Neuronal stem cell (in vitro differentiated cells): ENCODE measurements around the gene NFASC.

Source experiments
- DNase-seq: peaks from one replicate; pipeline ENCODE4 v3.0.0-alpha.2; 2013; ENCODE audit warnings: low spot score
- H2AFZ ChIP-seq: one replicate; pipeline ENCODE4 v1.6.1; 2013; ENCODE audit warnings: mild to moderate bottlenecking, low read length, inconsistent platforms
- H2AK5ac ChIP-seq: 2 replicates; pipeline ENCODE4 v1.6.1; 2013; ENCODE audit warnings: low read depth, mild to moderate bottlenecking, inconsistent platforms, low read length, moderate library complexity, mixed read lengths
- H2BK120ac ChIP-seq: 2 replicates; pipeline ENCODE4 v1.6.1; 2013; ENCODE audit warnings: low read depth, mild to moderate bottlenecking, inconsistent platforms, low read length, moderate library complexity, mixed read lengths
- H2BK12ac ChIP-seq: one replicate; pipeline ENCODE4 v1.6.1; 2013; ENCODE audit warnings: low read length, inconsistent platforms
- H2BK15ac ChIP-seq: 2 replicates; pipeline ENCODE4 v1.6.1; 2013; ENCODE audit warnings: mild to moderate bottlenecking, low read length, inconsistent platforms, mixed read lengths
- H2BK5ac ChIP-seq: one replicate; pipeline ENCODE4 v1.6.1; 2013; ENCODE audit warnings: inconsistent platforms, mild to moderate bottlenecking, low read length, moderate library complexity
- H3K14ac ChIP-seq: one replicate; pipeline ENCODE4 v1.6.1; 2013; ENCODE audit warnings: low read length, inconsistent platforms
- H3K18ac ChIP-seq: 2 replicates; pipeline ENCODE4 v1.6.1; 2013; ENCODE audit warnings: low read length, inconsistent platforms
- H3K23ac ChIP-seq: 2 replicates; pipeline ENCODE4 v1.6.1; 2013; ENCODE audit warnings: low read depth, mild to moderate bottlenecking, mixed read lengths, low read length, inconsistent platforms; ENCODE audit not compliant: poor library complexity
- H3K27ac ChIP-seq: replicated peaks from 3 replicates; pipeline ENCODE4 v1.5.1; 2013; ENCODE audit warnings: low read length, inconsistent platforms
- H3K27me3 ChIP-seq, 3 experiments: 2 replicates each; pipeline ENCODE4 v1.6.1; 2013; ENCODE audit warnings: low read length in 3 of 3, mild to moderate bottlenecking in 2 of 3, inconsistent platforms in 1 of 3, low read depth in 1 of 3, mixed read lengths in 1 of 3, moderate library complexity in 1 of 3; ENCODE audit not compliant: control insufficient read depth in 3 of 3, insufficient read depth in 3 of 3
- H3K36me3 ChIP-seq, 2 donors: replicated peaks in 1 of 2; 2 replicates each; pipeline ENCODE4 v1.6.1; 2013; ENCODE audit warnings: low read length in 2 of 2; ENCODE audit not compliant: control insufficient read depth in 2 of 2, insufficient read depth in 2 of 2
- H3K4ac ChIP-seq: 2 replicates; pipeline ENCODE4 v1.6.1; 2013; ENCODE audit warnings: inconsistent platforms, mild to moderate bottlenecking, low read length, moderate library complexity
- H3K4me1 ChIP-seq, 2 donors: 1 replicate in 1 of 2; 2 replicates in 1 of 2; pipeline ENCODE4 v1.6.1; 2013; ENCODE audit warnings: low read length in 2 of 2, low read depth in 1 of 2; ENCODE audit not compliant: control insufficient read depth in 2 of 2, insufficient read depth in 1 of 2
- H3K4me2 ChIP-seq: one replicate; pipeline ENCODE4 v1.6.1; 2013; ENCODE audit warnings: mild to moderate bottlenecking, low read length, inconsistent platforms; ENCODE audit not compliant: insufficient read depth, poor library complexity, severe bottlenecking
- H3K4me3 ChIP-seq, 2 donors: 2 replicates each; pipeline ENCODE4 v1.5.1; 2013; ENCODE audit warnings: low read length in 2 of 2, mild to moderate bottlenecking in 2 of 2, inconsistent platforms in 1 of 2, moderate library complexity in 1 of 2
- H3K79me1 ChIP-seq: one replicate; pipeline ENCODE4 v1.6.1; 2013; ENCODE audit warnings: low read depth, mild to moderate bottlenecking, inconsistent platforms, low read length, moderate library complexity
- H3K9ac ChIP-seq: one replicate; pipeline ENCODE4 v1.6.1; 2013; ENCODE audit warnings: mild to moderate bottlenecking, low read depth, low read length, inconsistent platforms; ENCODE audit not compliant: poor library complexity
- H3K9me3 ChIP-seq, 2 donors: replicated peaks in 1 of 2; 2 replicates each; pipeline versions ENCODE3 to v1.6.1; 2013; ENCODE audit warnings: low read length in 2 of 2, mild to moderate bottlenecking in 2 of 2, inconsistent platforms in 1 of 2, low read depth in 1 of 2, mixed read lengths in 1 of 2, moderate library complexity in 1 of 2; ENCODE audit not compliant: control insufficient read depth in 2 of 2, insufficient read depth in 1 of 2
- H4K8ac ChIP-seq: one replicate; pipeline ENCODE4 v1.6.1; 2013; ENCODE audit warnings: low read depth, mild to moderate bottlenecking, inconsistent platforms, low read length, moderate library complexity
- H4K91ac ChIP-seq: one replicate; pipeline ENCODE4 v1.6.1; 2013; ENCODE audit warnings: low read length, low read depth, mild to moderate bottlenecking, inconsistent platforms; ENCODE audit not compliant: poor library complexity
- WGBS, 2 donors: extraction: QIAGEN DNeasy Blood & Tissue Kit; methylation state at CpG; one replicate each; pipeline ENCODE4 v1.1.7; 2013; ENCODE audit warnings: missing lambda C conversion rate in 2 of 2, mixed read lengths in 1 of 2; ENCODE audit not compliant: insufficient read length in 2 of 2, insufficient replicate concordance in 1 of 2; ENCODE audit errors: extremely low coverage in 2 of 2; 5-methylcytosine and 5-hydroxymethylcytosine counted together

The NFASC gene

DNA sequence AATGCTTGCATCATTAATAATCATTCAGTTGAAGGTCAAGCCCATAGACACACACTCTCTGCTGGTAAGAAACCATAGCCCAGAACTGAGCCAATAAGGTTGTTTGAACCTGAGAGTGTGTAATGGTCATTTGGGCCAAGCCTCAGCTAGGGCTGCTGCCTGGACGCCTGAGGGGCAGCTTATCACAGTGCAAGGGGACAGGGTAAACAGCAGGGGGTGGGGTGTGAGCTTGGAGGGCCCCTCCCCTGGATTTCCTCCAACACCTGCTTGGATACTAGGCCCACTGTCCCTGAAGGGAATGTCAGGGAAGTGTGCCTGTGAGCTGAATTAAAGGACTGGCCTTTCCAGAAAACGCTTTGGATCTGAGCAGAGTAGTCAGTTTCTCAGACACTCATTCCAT, 147.7 kb downstream of the NFASC start:
- no CpG with 5 or more reads among the region's 2 CpGs for WGBS, 2 donors
- Histone ChIP-seq H3K36me3 (no peaks in the 10 kb centered on the region), H3K27me3 (peaks cover 0 to 55% (median 0%) of the 10 kb centered on the region in 3 experiments), H4K91ac (no peak overlapping the region), H3K4ac (no peak overlapping the region), H3K23ac (no peak overlapping the region), H3K14ac (peak overlapping the region; percentile 49), H3K4me2 (no peak overlapping the region), H2BK12ac (no peak overlapping the region), H3K18ac (no peak overlapping the region), H2BK15ac (no peak overlapping the region), H4K8ac (no peak overlapping the region), H2BK120ac (no peak overlapping the region), H3K4me1 (peaks cover 16% of the 10 kb centered on the region in 2 donors), H3K27ac (no peak overlapping the region), H3K9ac (no peak overlapping the region), H2AFZ (no peak overlapping the region), H2BK5ac (no peak overlapping the region), H3K9me3 (no peaks in the 10 kb centered on the region), H2AK5ac (peak overlapping the region; percentile 42), H3K4me3 (no peak overlapping the region), H3K79me1 (no peaks in the 10 kb centered on the region)
- no peak for DNase-seq

DNA sequence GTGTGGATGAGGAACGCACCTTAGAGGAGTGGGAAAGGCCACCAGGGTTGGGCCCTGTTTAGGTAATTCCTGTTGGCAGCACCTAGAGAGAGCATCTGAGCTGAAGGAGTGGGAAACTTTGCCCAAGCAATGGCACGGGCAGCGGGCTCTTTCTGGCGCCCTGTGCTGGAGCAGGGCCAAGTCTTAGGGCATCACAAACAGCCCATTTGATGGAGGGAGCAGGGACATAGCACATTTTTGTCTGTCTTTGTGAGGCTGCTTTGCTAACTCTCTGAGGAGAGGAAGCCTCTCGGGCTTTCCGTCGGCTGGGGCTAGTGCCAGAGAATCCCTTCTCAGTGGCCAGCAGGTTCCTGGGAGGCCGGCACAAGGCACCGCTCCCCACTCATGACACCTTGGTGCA, 149.8 kb downstream of the NFASC start:
- no peak overlapping the region for H2BK5ac ChIP-seq
- peaks cover 0 to 2% of the 10 kb centered on the region in 2 donors for H3K9me3 ChIP-seq
- peaks cover 2% of the 10 kb centered on the region for H3K79me1 ChIP-seq
- H4K8ac ChIP-seq, result no peak overlapping the region
- no peak overlapping the region for H2AFZ ChIP-seq
- peak overlapping the region; percentile 11 for H3K23ac ChIP-seq
- no peak overlapping the region for H2BK12ac ChIP-seq
- no peak overlapping the region for H3K4ac ChIP-seq
- no peak for DNase-seq
- no peak overlapping the region for H2BK120ac ChIP-seq
- H4K91ac ChIP-seq, result no peak overlapping the region
- H2AK5ac ChIP-seq, result peak overlapping the region; percentile 22
- peaks cover 0 to 6% of the 10 kb centered on the region in 2 donors for H3K4me1 ChIP-seq
- H3K27me3 ChIP-seq, result peaks cover 0 to 62% (median 0%) of the 10 kb centered on the region in 3 experiments
- no peak overlapping the region for H3K9ac ChIP-seq
- no CpG with 5 or more reads among the region's 9 CpGs for WGBS, 2 donors
- no peak overlapping the region for H3K4me2 ChIP-seq
- H2BK15ac ChIP-seq, result no peak overlapping the region
- no peaks in the 10 kb centered on the region for H3K36me3 ChIP-seq
- H3K4me3 ChIP-seq, result no peak overlapping the region
- H3K18ac ChIP-seq, result peak overlapping the region; percentile 15
- H3K14ac ChIP-seq, result no peak overlapping the region
- H3K27ac ChIP-seq, result no peak overlapping the region

DNA sequence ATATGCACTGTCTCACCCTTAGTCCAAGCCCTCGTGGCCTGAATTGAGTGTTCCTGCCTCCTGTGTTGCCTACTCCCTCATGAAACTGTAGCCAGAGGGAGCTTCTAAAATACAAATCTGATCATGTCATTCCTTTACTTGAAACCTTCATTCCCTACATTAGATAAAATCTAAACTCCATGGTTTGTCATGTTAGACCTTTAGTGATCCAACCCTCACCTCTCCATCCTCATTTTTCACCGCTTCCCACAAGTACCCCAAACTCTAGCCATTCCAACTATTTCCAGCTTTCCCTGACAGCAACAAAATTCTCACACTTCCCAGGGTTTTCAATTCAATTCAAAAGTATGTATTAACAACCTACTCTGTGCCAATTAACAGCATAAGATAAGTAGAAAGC, 154.0 kb downstream of the NFASC start:
- H2BK5ac ChIP-seq, result no peak overlapping the region

DNA sequence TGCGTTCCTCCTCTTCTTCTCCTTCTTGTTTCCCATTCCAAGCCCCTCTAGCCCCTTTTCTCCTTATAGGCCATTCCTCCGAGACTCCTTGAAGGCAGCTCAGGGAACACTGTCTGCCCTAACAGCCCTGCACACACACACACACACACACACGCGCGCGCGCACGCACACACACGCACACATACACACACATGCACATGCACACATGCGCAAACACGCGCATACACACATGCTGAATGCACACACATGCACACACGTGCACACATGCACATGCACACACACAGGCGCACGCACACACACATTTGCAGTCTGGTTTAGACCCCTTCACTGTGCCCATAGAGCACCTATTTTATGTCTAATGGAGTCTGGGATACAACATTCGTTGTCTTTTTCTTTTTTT, 154.6 kb downstream of the NFASC start:
- Histone ChIP-seq H3K9me3 (peaks cover 0 to 2% of the 10 kb centered on the region in 2 donors), H2AK5ac (peak overlapping the region; percentile 58), H3K23ac (no peak overlapping the region), H2BK5ac (no peak overlapping the region), H3K27ac (no peak overlapping the region), H2BK15ac (peak overlapping the region; percentile 22), H4K91ac (peak overlapping the region; percentile 96), H3K9ac (peak overlapping the region; percentile 75), H3K4me2 (no peak overlapping the region), H3K4ac (no peak overlapping the region), H3K14ac (peak overlapping the region; percentile 56), H3K4me3 (no peak overlapping the region), H2BK120ac (no peak overlapping the region), H3K36me3 (no peaks in the 10 kb centered on the region), H3K4me1 (peaks cover 0 to 25% of the 10 kb centered on the region in 2 donors), H4K8ac (no peak overlapping the region), H2BK12ac (peak overlapping the region; percentile 97), H3K79me1 (peaks cover 2% of the 10 kb centered on the region), H3K18ac (peak overlapping the region; percentile 86), H2AFZ (no peak overlapping the region), H3K27me3 (peaks cover 0 to 77% (median 0%) of the 10 kb centered on the region in 3 experiments)
- no peak for DNase-seq
- WGBS, 2 donors, result no CpG with 5 or more reads among the region's 16 CpGs

More for the DNA sequence above, 154.0 kb downstream of the NFASC start:
- Histone ChIP-seq H2AK5ac (no peak overlapping the region), H3K4me1 (peaks cover 0 to 22% of the 10 kb centered on the region in 2 donors), H3K4ac (no peak overlapping the region), H4K8ac (no peak overlapping the region), H3K4me2 (no peak overlapping the region), H3K36me3 (no peaks in the 10 kb centered on the region), H3K9ac (no peak overlapping the region), H2BK120ac (no peak overlapping the region), H3K27me3 (peaks cover 0 to 77% (median 0%) of the 10 kb centered on the region in 3 experiments), H2BK12ac (no peak overlapping the region), H2BK15ac (no peak overlapping the region), H3K4me3 (no peak overlapping the region), H4K91ac (no peak overlapping the region), H3K79me1 (peaks cover 2% of the 10 kb centered on the region), H3K27ac (no peak overlapping the region), H3K18ac (no peak overlapping the region), H3K14ac (no peak overlapping the region), H2AFZ (no peak overlapping the region), H3K23ac (no peak overlapping the region), H3K9me3 (peaks cover 0 to 2% of the 10 kb centered on the region in 2 donors)
- no peak for DNase-seq
- WGBS, 2 donors, result 100% methylated on average over 1 of the region's 2 CpGs; no CpG with 5 or more reads in 1 of the 2 donors
